CD14-positive monocyte (primary cell): Measurements from ENCODE around the gene SLC17A7. TPM values are rescaled to one million over a fixed set of nuclear protein-coding genes. Genes with fewer than 3 reads are reported as not detected.
A peak's percentile ranks its signal among the peaks of the same experiment; 100 is the strongest.

ENCODE experiments used
- DNase-seq, 3 donors: peaks; one replicate each; pipeline ENCODE4 v3.0.0-alpha.2; 2011 to 2022
- H2AFZ ChIP-seq: 2 replicates; pipeline ENCODE4 v1.6.0; 2012; ENCODE audit warnings: mild to moderate bottlenecking, low read depth, low read length, inconsistent platforms; ENCODE audit not compliant: insufficient read depth, poor library complexity, severe bottlenecking
- H3K27ac ChIP-seq, 2 donors: 1 replicate in 1 of 2; 2 replicates in 1 of 2; pipeline ENCODE4 v1.5.1; 2012 to 2013; ENCODE audit warnings: low read length in 2 of 2, control low read depth in 1 of 2, inconsistent platforms in 1 of 2, low read depth in 1 of 2, mild to moderate bottlenecking in 1 of 2
- H3K27me3 ChIP-seq, 2 donors: one replicate each; pipeline versions ENCODE4 v1.6.0 to v1.6.1; 2011 to 2013; ENCODE audit warnings: low read length in 2 of 2; ENCODE audit not compliant: control insufficient read depth in 2 of 2, insufficient read depth in 2 of 2
- H3K36me3 ChIP-seq, 2 donors: replicated peaks in 1 of 2; 1 replicate in 1 of 2; 2 replicates in 1 of 2; pipeline versions ENCODE4 v1.5.1 to v1.6.1; 2012 to 2013; ENCODE audit warnings: low read length in 2 of 2, control low read depth in 1 of 2, inconsistent platforms in 1 of 2, mild to moderate bottlenecking in 1 of 2; ENCODE audit not compliant: insufficient read depth in 2 of 2, control insufficient read depth in 1 of 2
- H3K4me1 ChIP-seq, 2 donors: 1 replicate in 1 of 2; 2 replicates in 1 of 2; pipeline versions ENCODE4 v1.5.1 to v1.6.1; 2012 to 2013; ENCODE audit warnings: low read length in 2 of 2, control low read depth in 1 of 2, inconsistent platforms in 1 of 2, mild to moderate bottlenecking in 1 of 2, moderate library complexity in 1 of 2; ENCODE audit not compliant: insufficient read depth in 2 of 2, control insufficient read depth in 1 of 2
- H3K4me2 ChIP-seq: replicated peaks from 2 replicates; pipeline ENCODE3; 2012; ENCODE audit warnings: low read length, moderate library complexity, mild to moderate bottlenecking; ENCODE audit not compliant: poor library complexity, severe bottlenecking; ENCODE audit errors: extremely low read depth
- H3K4me3 ChIP-seq, 3 experiments: fragments of 200-600 bp in 1 of 3; sonication (generic) in 1 of 3; replicated peaks in 1 of 3; 1 replicate in 2 of 3; 2 replicates in 1 of 3; pipeline ENCODE4 v1.5.1; 2011 to 2013; ENCODE audit warnings: low read length in 3 of 3, mild to moderate bottlenecking in 3 of 3, control low read depth in 2 of 3, low read depth in 2 of 3, inconsistent platforms in 1 of 3, moderate library complexity in 1 of 3
- H3K79me2 ChIP-seq: 2 replicates; pipeline ENCODE4 v1.6.0; 2012; ENCODE audit warnings: mild to moderate bottlenecking, control low read depth, inconsistent platforms, low read length, moderate library complexity; ENCODE audit not compliant: insufficient read depth
- H3K9ac ChIP-seq: 2 replicates; pipeline ENCODE4 v1.6.0; 2017; ENCODE audit warnings: low read length, mild to moderate bottlenecking; ENCODE audit not compliant: insufficient read depth, poor library complexity, severe bottlenecking
- H3K9me3 ChIP-seq, 2 donors: replicated peaks in 1 of 2; 1 replicate in 1 of 2; 2 replicates in 1 of 2; pipeline versions ENCODE4 v1.5.1 to v1.6.1; 2012 to 2013; ENCODE audit warnings: low read length in 2 of 2, control low read depth in 1 of 2; ENCODE audit not compliant: control insufficient read depth in 1 of 2, insufficient read depth in 1 of 2
- H4K20me1 ChIP-seq: 2 replicates; pipeline ENCODE4 v1.6.0; 2012; ENCODE audit warnings: mild to moderate bottlenecking, low read length, control low read depth, moderate library complexity; ENCODE audit not compliant: insufficient read depth
- H3K27ac Mint-ChIP-seq, 7 donors: one replicate each; pipeline ENCODE4 v1.8.0; 2020; ENCODE audit warnings: mild to moderate bottlenecking in 7 of 7, mixed read lengths in 7 of 7, moderate library complexity in 6 of 7, inconsistent platforms in 2 of 7
- H3K27me3 Mint-ChIP-seq, 3 donors: one replicate each; pipeline ENCODE4 v1.8.0; 2021 to 2022; ENCODE audit warnings: low read depth in 3 of 3, mild to moderate bottlenecking in 3 of 3, mixed read lengths in 3 of 3, moderate library complexity in 3 of 3, inconsistent platforms in 1 of 3
- H3K36me3 Mint-ChIP-seq, 2 donors: one replicate each; pipeline ENCODE4 v1.8.0; 2020; ENCODE audit warnings: mixed read lengths in 2 of 2, inconsistent platforms in 1 of 2, mild to moderate bottlenecking in 1 of 2
- H3K4me1 Mint-ChIP-seq: one replicate; pipeline ENCODE4 v1.8.0; 2020; ENCODE audit warnings: mild to moderate bottlenecking, mixed read lengths
- H3K4me3 Mint-ChIP-seq, 2 donors: one replicate each; pipeline ENCODE4 v1.8.0; 2020; ENCODE audit warnings: mild to moderate bottlenecking in 2 of 2, mixed read lengths in 2 of 2, moderate library complexity in 1 of 2
- H3K9me3 Mint-ChIP-seq, 7 donors: one replicate each; pipeline ENCODE4 v1.8.0; 2020 to 2022; ENCODE audit warnings: mixed read lengths in 7 of 7, mild to moderate bottlenecking in 6 of 7, moderate library complexity in 6 of 7, inconsistent platforms in 2 of 7
- WGBS: methylation state at CpG from one replicate; pipeline ENCODE4 v1.1.5; 2013; ENCODE audit warnings: missing lambda C conversion rate; ENCODE audit not compliant: insufficient coverage; 5-methylcytosine and 5-hydroxymethylcytosine counted together
- intact Hi-C, 2 donors: fragments of 100-400 bp; cut with micrococcal nuclease; formaldehyde crosslinking; loops; one replicate each; pipeline versions ENCODE4 v1.15.0 to v1.15.1; 2023
- polyA minus RNA-seq: library from RNA; depleted of rRNA, polyadenylated mRNA; stranded (reverse); fragments of >200 nt; gene quantifications from 2 replicates; pipeline ENCODE4 v1.2.3, GENCODE V29; 2012
- polyA plus RNA-seq, 3 donors: library from polyadenylated mRNA; depleted of rRNA in 1 of 3; unstranded in 2 of 3; stranded (reverse) in 1 of 3; fragments of 300-500 nt in 2 of 3; fragments of >200 nt in 1 of 3; fragmentation: Illumina TruSeq in 2 of 3; gene quantifications; 1 replicate in 2 of 3; 2 replicates in 1 of 3; pipeline ENCODE4 v1.2.3, GENCODE V29; 2012 to 2021
- total RNA-seq, 12 experiments: library from RNA in 1 of 12; stranded (reverse) in 1 of 12; fragments of 120-200 nt in 1 of 12; gene quantifications; one replicate each; pipeline ENCODE4 v1.2.4 and lab custom pipeline; 2013 to 2026; ENCODE audit warnings: mixed read lengths in 6 of 12, inconsistent platforms in 1 of 12
- TF ChIP-seq, protein P1 (sequence below): fragments of 200-600 bp; IDR thresholded peaks from one replicate; pipeline ENCODE4 v1.8.0; 2022; ENCODE audit warnings: antibody characterized with exemption, mild to moderate bottlenecking

The SLC17A7 gene
- total RNA-seq (2013): not detected
- polyA plus RNA-seq: under 1 TPM in 2 of 3 donors, not detected in 1; 0.04 to 0.09 TPM
- under 0.01 TPM in 1 of 2 replicates, not detected in the other for polyA minus RNA-seq
- 0 to 1.2 (median 0.08) reads per million in 11 experiments for total RNA-seq (lab: John Stamatoyannopoulos, UW)

DNA sequence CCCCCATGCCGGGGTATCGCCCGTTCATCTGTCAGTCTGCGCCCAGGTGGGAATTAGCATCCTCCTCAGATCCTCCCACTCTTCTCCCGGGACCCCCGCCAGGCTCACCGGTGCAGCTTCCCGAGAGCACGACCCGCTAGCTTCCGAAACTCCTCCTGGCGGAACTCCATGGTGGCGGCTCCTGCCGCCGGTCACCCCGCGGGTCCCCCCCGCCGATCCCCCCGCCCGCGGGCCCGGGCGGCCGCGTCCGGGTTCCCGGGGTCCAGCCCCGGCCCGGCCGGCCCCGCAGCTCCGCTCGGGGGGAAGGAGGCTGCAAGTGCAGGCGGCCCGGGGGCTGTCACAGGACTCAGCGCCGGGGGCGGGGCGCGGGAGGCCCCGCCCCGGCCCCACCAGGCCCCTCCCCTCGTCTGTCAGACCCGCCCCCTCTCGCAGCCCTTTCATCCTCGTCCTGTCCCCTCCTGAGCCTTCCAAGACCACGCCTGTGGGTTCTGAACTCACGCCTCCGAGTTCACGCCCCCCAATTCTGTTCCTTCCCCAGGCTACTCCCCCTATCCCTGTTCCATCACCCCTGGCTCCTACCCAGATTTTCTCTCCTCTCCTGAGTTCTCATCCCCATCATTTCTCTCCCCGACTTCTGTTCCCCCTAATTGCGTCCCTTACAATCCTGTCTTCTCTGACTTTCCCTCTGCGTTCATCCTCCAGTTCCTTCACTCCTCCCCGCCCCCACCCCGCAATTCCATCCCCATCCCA is at the start of gene SLC17A7:
SLC17A7 (minus strand) TSS at position 318 of the 750 bp plus-strand sequence; CDS start at position 170, 148 bp downstream.
- Mint-ChIP-seq H3K27me3 (peaks cover 59 to 65% (median 61%) of the 10 kb centered on the region in 3 donors), H3K27ac (peak within 1 kb of the TSS in 1 of 7 donors; percentile 36), H3K4me1 (peaks cover 45% of the 10 kb centered on the region), H3K36me3 (peaks cover 16 to 17% of the 10 kb centered on the region in 2 donors), H3K9me3 (peaks cover 0 to 31% (median 18%) of the 10 kb centered on the region in 7 donors), H3K4me3 (peak within 1 kb of the TSS; percentile 80 to 89)
- H3K4me1 ChIP-seq: peaks cover 40 to 49% of the 10 kb centered on the region in 2 donors
- peaks cover 57 to 60% of the 10 kb centered on the region in 2 donors for H3K27me3 ChIP-seq
- H3K4me3 ChIP-seq: peak within 1 kb of the TSS in 1 of 3 experiments; percentile 95
- 7% methylated on average over 46 of the region's 56 CpGs for WGBS
- intact Hi-C loops: loop anchor here in 1 of 2 donors (5.0 kb wide), 1 partner anchor 49 kb away; no protein-coding TSS in a partner anchor
- peak in 1 of 3 donors; percentile 23 for DNase-seq
- H3K27ac ChIP-seq: no peak within 1 kb of the TSS
- no peak within 1 kb of the TSS for H3K9ac ChIP-seq
- no peaks in the 10 kb centered on the region for H3K79me2 ChIP-seq
- peak within 1 kb of the TSS; percentile 100 for H3K4me2 ChIP-seq
- H3K36me3 ChIP-seq: peaks cover 0 to 1% of the 10 kb centered on the region in 2 donors
- H4K20me1 ChIP-seq: no peaks in the 10 kb centered on the region
- H2AFZ ChIP-seq: peak within 1 kb of the TSS; percentile 99
- H3K9me3 ChIP-seq: peaks cover 0 to 25% of the 10 kb centered on the region in 2 donors
- TF ChIP-seq, protein P1, sequence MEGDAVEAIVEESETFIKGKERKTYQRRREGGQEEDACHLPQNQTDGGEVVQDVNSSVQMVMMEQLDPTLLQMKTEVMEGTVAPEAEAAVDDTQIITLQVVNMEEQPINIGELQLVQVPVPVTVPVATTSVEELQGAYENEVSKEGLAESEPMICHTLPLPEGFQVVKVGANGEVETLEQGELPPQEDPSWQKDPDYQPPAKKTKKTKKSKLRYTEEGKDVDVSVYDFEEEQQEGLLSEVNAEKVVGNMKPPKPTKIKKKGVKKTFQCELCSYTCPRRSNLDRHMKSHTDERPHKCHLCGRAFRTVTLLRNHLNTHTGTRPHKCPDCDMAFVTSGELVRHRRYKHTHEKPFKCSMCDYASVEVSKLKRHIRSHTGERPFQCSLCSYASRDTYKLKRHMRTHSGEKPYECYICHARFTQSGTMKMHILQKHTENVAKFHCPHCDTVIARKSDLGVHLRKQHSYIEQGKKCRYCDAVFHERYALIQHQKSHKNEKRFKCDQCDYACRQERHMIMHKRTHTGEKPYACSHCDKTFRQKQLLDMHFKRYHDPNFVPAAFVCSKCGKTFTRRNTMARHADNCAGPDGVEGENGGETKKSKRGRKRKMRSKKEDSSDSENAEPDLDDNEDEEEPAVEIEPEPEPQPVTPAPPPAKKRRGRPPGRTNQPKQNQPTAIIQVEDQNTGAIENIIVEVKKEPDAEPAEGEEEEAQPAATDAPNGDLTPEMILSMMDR: no peak

DNA sequence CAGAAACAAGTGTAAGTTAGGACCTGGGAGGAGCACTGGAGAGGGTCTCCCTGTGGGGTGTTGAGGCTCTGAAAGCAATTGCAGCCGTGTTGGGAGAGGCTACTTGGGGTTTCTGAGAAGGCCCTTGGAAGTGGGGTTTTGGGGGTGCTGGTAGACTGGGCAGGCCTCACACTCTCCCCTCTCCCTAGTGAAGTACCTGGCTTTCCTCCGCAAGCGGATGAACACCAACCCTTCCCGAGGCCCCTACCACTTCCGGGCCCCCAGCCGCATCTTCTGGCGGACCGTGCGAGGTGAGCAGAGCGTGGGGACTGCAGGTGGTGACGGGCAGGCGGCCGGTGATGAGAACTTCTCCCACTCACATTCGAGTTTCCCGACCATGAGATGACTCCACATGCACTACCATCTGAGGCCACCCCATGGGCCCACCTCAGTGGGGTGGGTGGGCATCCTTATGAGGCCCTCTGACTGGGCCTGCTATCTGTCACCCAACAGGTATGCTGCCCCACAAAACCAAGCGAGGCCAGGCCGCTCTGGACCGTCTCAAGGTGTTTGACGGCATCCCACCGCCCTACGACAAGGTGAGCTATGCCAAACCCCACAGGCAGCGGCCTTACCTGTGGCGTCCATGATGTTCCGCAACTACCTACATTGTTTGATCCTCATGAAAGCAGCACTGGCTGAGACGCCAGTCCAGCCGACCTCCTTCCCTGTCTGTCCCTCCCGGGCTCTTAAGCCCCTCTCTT is 49.1 kb upstream of the SLC17A7 start:
- Mint-ChIP-seq H3K9me3 (peaks cover 0 to 3% (median 0%) of the 10 kb centered on the region in 7 donors), H3K4me1 (peaks cover 23% of the 10 kb centered on the region), H3K4me3 (no peak overlapping the region), H3K27ac (peak overlapping the region in 5 of 7 donors; percentile 10 to 70 (median 25)), H3K36me3 (peaks cover 38 to 39% of the 10 kb centered on the region in 2 donors), H3K27me3 (no peaks in the 10 kb centered on the region)
- H3K9me3 ChIP-seq: no peaks in the 10 kb centered on the region
- H3K4me2 ChIP-seq: no peak overlapping the region
- H2AFZ ChIP-seq: no peak overlapping the region
- intact Hi-C loops: loop anchor here in 1 of 2 donors (10.0 kb wide), 1 partner anchor 184 kb away; the partner anchor contains the start of gene PRMT1
- no peak overlapping the region for H3K4me3 ChIP-seq
- WGBS: 96% methylated on average over 25 of the region's 27 CpGs
- no peak for DNase-seq
- peaks cover 18 to 23% of the 10 kb centered on the region in 2 donors for H3K4me1 ChIP-seq
- peaks cover 50% of the 10 kb centered on the region for H4K20me1 ChIP-seq
- peaks cover 38 to 43% of the 10 kb centered on the region in 2 donors for H3K36me3 ChIP-seq
- peak overlapping the region; percentile 36 to 89 for H3K27ac ChIP-seq
- TF ChIP-seq, protein P1: no peak
- no peaks in the 10 kb centered on the region for H3K27me3 ChIP-seq
- H3K9ac ChIP-seq: no peak overlapping the region
- H3K79me2 ChIP-seq: peaks cover 30% of the 10 kb centered on the region
